ENCODE results near the gene FADS2.

FADS2 gene

GRCh38 chr11:61795876-61796526 is 32.1 kb upstream of the FADS2 start:
- no peak for DNase-seq (ENCODE audit: low read depth in 1 of 2, low spot score in 1 of 2)

DNA sequence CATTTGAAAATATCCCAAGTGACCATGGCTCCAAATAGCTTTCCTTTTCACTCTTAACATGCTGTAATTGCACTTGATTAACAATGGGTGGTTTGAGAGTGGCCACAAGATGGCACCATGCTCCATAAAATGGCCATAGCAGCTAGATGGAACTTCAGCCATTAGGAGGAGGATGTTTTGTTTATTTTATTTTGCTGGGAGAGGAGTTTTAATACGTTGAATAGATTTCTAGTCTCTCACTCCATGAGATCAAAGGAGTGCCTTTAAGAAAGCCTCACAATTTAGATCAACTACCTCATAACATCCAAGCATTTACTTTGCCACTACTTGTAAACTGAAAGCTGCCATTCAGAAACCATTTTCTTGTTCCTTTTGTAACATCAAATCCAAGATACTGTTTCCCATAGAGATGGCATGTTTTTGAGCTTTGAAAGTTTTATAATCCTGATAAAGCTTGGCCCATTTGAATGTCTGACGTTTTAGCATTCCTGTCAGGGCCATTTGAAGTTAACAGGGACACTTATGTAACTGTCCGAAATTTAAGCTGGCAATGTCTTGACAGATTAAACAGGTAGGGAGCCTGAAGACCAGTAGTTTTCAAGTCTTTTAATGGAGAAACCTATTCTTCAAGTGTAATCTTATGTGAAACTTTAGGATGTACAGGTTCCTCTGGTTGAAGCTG is 30.7 kb upstream of the FADS2 start:
- DNase-seq (ENCODE audit: low read depth in 1 of 2, low spot score in 1 of 2) = peak; percentile 37 to 40

GRCh38 chr11:61799665-61800284 is 28.3 kb upstream of the FADS2 start:
- DNase-seq (ENCODE audit: low read depth in 1 of 2, low spot score in 1 of 2) = no peak

GRCh38 chr11:61800331-61801281 is 27.5 kb upstream of the FADS2 start:
- no peak for DNase-seq (ENCODE audit: low read depth in 1 of 2, low spot score in 1 of 2)

GRCh38 chr11:61802605-61803004 is 25.5 kb upstream of the FADS2 start:
- no peak for DNase-seq (ENCODE audit: low read depth in 1 of 2, low spot score in 1 of 2)

GRCh38 chr11:61803889-61804647 is 24.0 kb upstream of the FADS2 start:
- no peak for DNase-seq (ENCODE audit: low read depth in 1 of 2, low spot score in 1 of 2)

DNA sequence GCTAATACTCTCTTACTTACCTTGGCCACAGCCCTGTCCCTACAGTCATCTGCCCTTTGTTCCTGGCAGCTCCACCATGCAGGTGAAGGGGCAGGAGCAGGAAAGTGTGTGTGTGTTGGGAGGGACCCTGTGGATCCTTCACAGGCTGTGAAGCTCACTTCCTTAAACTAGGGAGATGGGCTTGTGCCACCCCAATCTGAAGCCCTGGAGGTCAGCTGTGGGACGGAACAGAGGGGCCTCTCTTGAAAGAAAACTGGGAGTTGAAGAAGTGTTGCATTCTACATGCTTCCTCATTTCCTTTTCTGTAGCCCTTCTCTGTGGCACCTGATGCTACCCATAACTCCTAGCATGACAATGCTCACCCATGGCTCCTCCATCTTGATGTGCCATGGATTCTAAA is 23.0 kb upstream of the FADS2 start:
- DNase-seq (ENCODE audit: low read depth in 1 of 2, low spot score in 1 of 2) = no peak

- no peak for DNase-seq (ENCODE audit: low read depth in 1 of 2, low spot score in 1 of 2)
Measured at GRCh38 chr11:61806785-61807184, 21.3 kb upstream of the FADS2 start.

DNA sequence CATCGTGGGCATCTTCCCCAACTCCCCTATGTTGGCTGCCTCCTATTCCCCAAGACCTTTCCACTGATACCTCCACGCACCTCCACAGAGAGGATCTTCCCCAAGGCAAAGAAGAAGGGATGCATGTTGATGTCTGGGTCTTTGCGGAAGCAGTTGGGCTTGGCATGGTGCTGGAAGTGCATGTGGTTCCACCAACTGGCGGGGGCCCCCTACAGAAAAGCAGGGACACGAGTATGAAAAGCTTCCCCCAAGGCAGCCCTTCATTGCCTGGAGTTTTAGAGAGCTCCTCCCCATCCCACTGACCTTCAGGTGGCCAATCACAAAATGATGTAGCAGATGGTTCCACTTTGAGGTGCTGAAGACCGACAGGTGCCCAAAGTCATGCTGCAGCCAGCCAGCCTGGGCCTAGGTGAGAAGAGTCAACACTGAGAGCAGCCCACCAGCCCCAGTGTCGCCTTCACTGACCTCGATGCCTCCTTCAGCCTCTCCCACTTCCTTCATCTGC is 17.4 kb upstream of the FADS2 start:
- DNase-seq (ENCODE audit: low read depth in 1 of 2, low spot score in 1 of 2) = no peak

GRCh38 chr11:61811831-61812230 is 16.3 kb upstream of the FADS2 start:
- no peak for DNase-seq (ENCODE audit: low read depth in 1 of 2, low spot score in 1 of 2)

GRCh38 chr11:61812736-61813411 is 15.2 kb upstream of the FADS2 start:
- DNase-seq (ENCODE audit: low read depth in 1 of 2, low spot score in 1 of 2) = no peak

DNA sequence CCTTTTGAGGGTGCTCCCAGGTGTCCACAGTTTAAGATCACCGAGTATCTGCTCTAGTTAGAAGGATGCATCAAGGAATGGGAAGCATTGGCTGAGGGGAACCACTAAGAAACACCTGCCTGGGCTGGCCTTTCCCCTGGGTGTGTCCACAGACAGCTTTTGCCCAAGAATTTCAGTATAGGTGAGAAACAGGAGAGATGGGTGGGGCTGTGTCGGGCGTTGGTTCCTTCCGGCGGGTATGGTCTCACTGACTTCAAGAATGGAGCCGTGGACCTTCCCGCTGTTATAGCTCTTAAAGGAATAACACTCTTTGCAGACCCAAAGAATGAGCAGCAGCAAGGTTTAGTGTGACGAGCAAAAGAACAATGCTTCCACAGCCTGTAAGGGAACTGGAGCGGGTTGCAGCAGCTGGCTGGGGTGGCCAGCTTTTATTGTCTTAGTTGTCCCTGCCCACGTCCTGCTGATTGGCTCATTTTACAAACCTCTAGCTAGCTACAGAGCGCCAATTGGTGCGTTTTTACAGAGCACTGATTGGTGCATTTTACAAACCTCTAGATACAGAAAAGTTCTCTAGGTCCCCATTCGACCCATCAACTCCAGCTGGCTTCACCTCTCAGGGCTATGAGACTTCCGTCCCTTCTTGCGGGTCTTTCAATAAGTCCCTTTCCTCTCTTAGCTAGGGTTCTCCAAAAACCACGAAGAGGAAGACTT is 13.7 kb upstream of the FADS2 start:
- DNase-seq (ENCODE audit: low read depth in 1 of 2, low spot score in 1 of 2) = no peak

- peak in 1 of 2 donors; percentile 14 for DNase-seq (ENCODE audit: low read depth in 1 of 2, low spot score in 1 of 2)
Measured at GRCh38 chr11:61814958-61815789, 12.9 kb upstream of the FADS2 start.

- peak; percentile 14 to 39 for DNase-seq (ENCODE audit: low read depth in 1 of 2, low spot score in 1 of 2)
Measured at GRCh38 chr11:61815790-61816735, 12.0 kb upstream of the FADS2 start.

- DNase-seq (ENCODE audit: low read depth in 1 of 2, low spot score in 1 of 2) = peak; percentile 37 to 65
Measured at GRCh38 chr11:61816736-61817455, 11.2 kb upstream of the FADS2 start, which contains the start of gene FADS1. Gene FADS1 (minus strand): TSS chr11:61817003. CDS start chr11:61816929, 74 bp downstream.

DNA sequence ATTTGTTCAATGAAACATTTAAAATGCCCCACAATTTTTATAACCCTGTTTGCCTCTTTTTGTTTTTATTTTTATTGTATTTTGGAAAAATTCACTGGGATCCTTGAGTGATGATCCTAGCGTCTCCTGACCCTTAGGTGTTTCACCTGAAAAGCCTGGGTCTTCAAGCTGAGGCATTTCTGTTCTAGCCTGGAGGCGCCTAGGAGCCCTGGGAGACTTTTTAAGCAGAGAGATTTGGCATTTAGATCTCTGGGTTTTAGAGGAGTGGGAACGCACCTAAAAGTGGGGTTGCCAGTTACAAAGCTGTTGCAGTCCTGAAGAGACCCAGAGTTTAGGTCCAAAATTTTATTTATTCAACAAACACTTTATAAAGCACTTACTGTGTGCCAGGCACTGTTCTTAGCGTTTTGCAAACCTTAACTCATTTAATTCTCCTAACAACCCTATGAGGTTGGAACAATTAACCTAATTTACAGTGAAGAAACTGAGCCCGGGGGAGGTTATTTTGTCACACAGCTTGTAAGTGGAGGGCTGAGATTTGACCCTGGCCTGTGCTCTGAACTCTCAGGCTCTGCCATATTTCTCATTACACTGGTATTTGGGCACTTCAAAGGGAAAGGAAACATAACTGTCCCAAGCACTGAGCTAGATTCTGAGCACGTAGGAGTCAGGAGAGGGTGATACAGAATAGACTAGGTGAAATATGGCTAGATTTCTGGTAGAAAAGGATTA is 10.5 kb upstream of the FADS2 start:
- DNase-seq (ENCODE audit: low read depth in 1 of 2, low spot score in 1 of 2) = no peak

Measured in activated T-helper 1 cell treated with anti-CD3 and anti-CD28 coated beads, Interleukin-2, amount 50 U/mL, for 16 hours (primary cell).